H9 (cell line): Measurements from ENCODE around the gene ITSN1. TPM values are rescaled to one million over a fixed set of nuclear protein-coding genes. Genes with fewer than 3 reads are reported as not detected.

ENCODE experiments used
- DNase-seq: peaks from one replicate; pipeline ENCODE4 v3.0.0-alpha.2; 2017
- H2AFZ ChIP-seq: one replicate; pipeline ENCODE4 v1.6.1; 2013; ENCODE audit warnings: mild to moderate bottlenecking, low read length, control low read depth, moderate library complexity
- H2AK5ac ChIP-seq: 2 replicates; pipeline ENCODE4 v1.6.1; 2013; ENCODE audit warnings: low read length, control low read depth, mixed read lengths; ENCODE audit not compliant: insufficient read length
- H2BK120ac ChIP-seq: one replicate; pipeline ENCODE4 v1.6.1; 2013; ENCODE audit warnings: low read depth, mild to moderate bottlenecking, low read length, control low read depth, inconsistent platforms; ENCODE audit not compliant: poor library complexity, severe bottlenecking
- H2BK12ac ChIP-seq: 2 replicates; pipeline ENCODE4 v1.6.1; 2013; ENCODE audit warnings: low read length, control low read depth, mixed read lengths, low read depth; ENCODE audit not compliant: insufficient read length
- H2BK15ac ChIP-seq: 2 replicates; pipeline ENCODE4 v1.6.1; 2013; ENCODE audit warnings: low read depth, low read length, control low read depth
- H2BK20ac ChIP-seq: one replicate; pipeline ENCODE4 v1.6.1; 2013; ENCODE audit warnings: low read depth, mild to moderate bottlenecking, low read length, control low read depth, inconsistent platforms; ENCODE audit not compliant: poor library complexity, severe bottlenecking
- H2BK5ac ChIP-seq: 2 replicates; pipeline ENCODE4 v1.6.1; 2013; ENCODE audit warnings: low read length, control low read depth, mixed read lengths; ENCODE audit not compliant: insufficient read length
- H3K14ac ChIP-seq: 2 replicates; pipeline ENCODE4 v1.6.1; 2013; ENCODE audit warnings: low read length, control low read depth; ENCODE audit not compliant: insufficient read depth
- H3K18ac ChIP-seq: 2 replicates; pipeline ENCODE4 v1.6.1; 2013; ENCODE audit warnings: low read depth, mild to moderate bottlenecking, mixed read lengths, low read length, control low read depth; ENCODE audit not compliant: insufficient read length
- H3K23ac ChIP-seq: 2 replicates; pipeline ENCODE4 v1.6.1; 2013; ENCODE audit warnings: low read length, control low read depth, mixed read lengths, low read depth; ENCODE audit not compliant: insufficient read length
- H3K23me2 ChIP-seq: 2 replicates; pipeline ENCODE4 v1.6.1; 2013; ENCODE audit warnings: low read depth, mild to moderate bottlenecking, mixed read lengths, low read length, control low read depth; ENCODE audit not compliant: insufficient read length, poor library complexity, severe bottlenecking
- H3K27ac ChIP-seq: 2 replicates; pipeline ENCODE4 v1.5.1; 2013; ENCODE audit warnings: low read length, control low read depth, mixed read lengths, low read depth; ENCODE audit not compliant: insufficient read length
- H3K27me3 ChIP-seq: 2 replicates; pipeline ENCODE4 v1.6.1; 2013; ENCODE audit warnings: low read length, control low read depth, inconsistent platforms; ENCODE audit not compliant: insufficient read depth
- H3K4ac ChIP-seq: 2 replicates; pipeline ENCODE4 v1.6.1; 2013; ENCODE audit warnings: low read depth, mild to moderate bottlenecking, control low read depth, inconsistent platforms, low read length, moderate library complexity
- H3K4me1 ChIP-seq: 2 replicates; pipeline ENCODE4 v1.6.1; 2013; ENCODE audit warnings: low read length, control low read depth, inconsistent platforms; ENCODE audit not compliant: insufficient read depth
- H3K4me2 ChIP-seq: 2 replicates; pipeline ENCODE4 v1.6.1; 2013; ENCODE audit warnings: low read length, control low read depth, mixed read lengths; ENCODE audit not compliant: insufficient read length, insufficient read depth
- H3K56ac ChIP-seq: 2 replicates; pipeline ENCODE4 v1.6.1; 2013; ENCODE audit warnings: low read depth, mild to moderate bottlenecking, mixed read lengths, low read length, control low read depth; ENCODE audit not compliant: insufficient read length
- H3K79me1 ChIP-seq: 2 replicates; pipeline ENCODE4 v1.6.1; 2013; ENCODE audit warnings: low read depth, mild to moderate bottlenecking, moderate library complexity, low read length, control low read depth, inconsistent platforms; ENCODE audit not compliant: insufficient read depth, poor library complexity, severe bottlenecking
- H3K79me2 ChIP-seq: 2 replicates; pipeline ENCODE4 v1.6.1; 2013; ENCODE audit warnings: low read length, control low read depth, inconsistent platforms; ENCODE audit not compliant: insufficient read depth
- H3K9ac ChIP-seq: 2 replicates; pipeline ENCODE4 v1.6.1; 2013; ENCODE audit warnings: low read length, control low read depth, mixed read lengths; ENCODE audit not compliant: insufficient read length; ENCODE audit errors: extremely low read depth
- H3K9me3 ChIP-seq: one replicate; pipeline ENCODE4 v1.6.1; 2013; ENCODE audit warnings: low read depth, low read length, inconsistent platforms; ENCODE audit not compliant: control insufficient read depth
- H3T11ph ChIP-seq: one replicate; pipeline ENCODE4 v1.6.1; 2013; ENCODE audit warnings: mild to moderate bottlenecking, low read length, control low read depth, inconsistent platforms
- H4K20me1 ChIP-seq: one replicate; pipeline ENCODE4 v1.6.1; 2013; ENCODE audit not compliant: control insufficient read depth, insufficient read length, insufficient read depth
- H4K5ac ChIP-seq: 2 replicates; pipeline ENCODE4 v1.6.1; 2013; ENCODE audit warnings: low read depth, mild to moderate bottlenecking, mixed read lengths, low read length, control low read depth; ENCODE audit not compliant: insufficient read length
- H4K8ac ChIP-seq: replicated peaks from 2 replicates; pipeline ENCODE4 v1.6.1; 2013; ENCODE audit warnings: low read length, control low read depth, mixed read lengths, low read depth; ENCODE audit not compliant: insufficient read length
- H4K91ac ChIP-seq: 2 replicates; pipeline ENCODE4 v1.6.1; 2013; ENCODE audit warnings: low read depth, mild to moderate bottlenecking, moderate library complexity, mixed read lengths, low read length, control low read depth; ENCODE audit not compliant: insufficient read length
- H3K27ac Mint-ChIP-seq, 3 experiments: 2 replicates in 2 of 3; 3 replicates in 1 of 3; pipeline ENCODE4 v1.8.0; 2020 to 2021; ENCODE audit warnings: mixed read lengths in 3 of 3, mild to moderate bottlenecking in 1 of 3, moderate library complexity in 1 of 3
- H3K27me3 Mint-ChIP-seq: 2 replicates; pipeline ENCODE4 v1.8.0; 2021; ENCODE audit warnings: low read depth, mild to moderate bottlenecking, moderate library complexity, mixed read lengths
- H3K36me3 Mint-ChIP-seq, 3 experiments: 2 replicates in 2 of 3; 3 replicates in 1 of 3; pipeline ENCODE4 v1.8.0; 2020 to 2021; ENCODE audit warnings: low read depth in 3 of 3, mixed read lengths in 3 of 3; ENCODE audit not compliant: insufficient read depth in 1 of 3
- H3K4me1 Mint-ChIP-seq, 2 experiments: 2 replicates each; pipeline ENCODE4 v1.8.0; 2020; ENCODE audit warnings: mixed read lengths in 2 of 2
- H3K4me3 Mint-ChIP-seq, 2 experiments: 2 replicates in 1 of 2; 3 replicates in 1 of 2; pipeline ENCODE4 v1.8.0; 2020 to 2021; ENCODE audit warnings: mild to moderate bottlenecking in 2 of 2, mixed read lengths in 2 of 2, moderate library complexity in 1 of 2
- H3K9me3 Mint-ChIP-seq, 2 experiments: 2 replicates in 1 of 2; 3 replicates in 1 of 2; pipeline ENCODE4 v1.8.0; 2020; ENCODE audit warnings: mild to moderate bottlenecking in 2 of 2, mixed read lengths in 2 of 2, moderate library complexity in 1 of 2
- CTCF ChIP-seq: fragments of 200-600 bp; sonication (generic); conservative IDR thresholded peaks from 3 replicates; pipeline ENCODE4 v1.8.0; 2021; ENCODE audit warnings: antibody characterized with exemption, mild to moderate bottlenecking
- WGBS: extraction: QIAGEN DNeasy Blood & Tissue Kit; methylation state at CpG from one replicate; pipeline ENCODE4 v1.1.7; 2013; ENCODE audit warnings: missing lambda C conversion rate, low lambda C conversion rate, mixed read lengths; ENCODE audit not compliant: insufficient read length; ENCODE audit errors: extremely low coverage; 5-methylcytosine and 5-hydroxymethylcytosine counted together
- total RNA-seq: library from RNA; stranded (reverse); gene quantifications from 2 replicates; pipeline ENCODE4 v1.2.1, GENCODE V29; 2021

Gene ITSN1
- total RNA-seq, 1 experiment from 2014 or later = 94.2 TPM

GRCh38 chr21:33821503-33822322, 179.4 kb downstream of the ITSN1 start:
- no peak overlapping the region for H3K18ac ChIP-seq
- H3K23ac ChIP-seq = no peak overlapping the region
- H3K9me3 Mint-ChIP-seq = no peaks in the 10 kb centered on the region
- no peaks in the 10 kb centered on the region for H4K20me1 ChIP-seq
- H4K91ac ChIP-seq = no peak overlapping the region
- no peak overlapping the region for H2BK120ac ChIP-seq
- DNase-seq = no peak
- H3K4ac ChIP-seq = no peak overlapping the region
- no peak overlapping the region for H3K9ac ChIP-seq
- H2BK20ac ChIP-seq = no peak overlapping the region
- no peak overlapping the region for H3K4me3 Mint-ChIP-seq
- no peak overlapping the region for H3K27ac ChIP-seq
- H3K9me3 ChIP-seq = no peaks in the 10 kb centered on the region
- H3K56ac ChIP-seq = no peak overlapping the region
- no peaks in the 10 kb centered on the region for H3K4me1 ChIP-seq
- no peak overlapping the region for H2AK5ac ChIP-seq
- H2BK5ac ChIP-seq = no peak overlapping the region
- no peak overlapping the region for H3T11ph ChIP-seq
- no peak overlapping the region for H4K5ac ChIP-seq
- H3K4me1 Mint-ChIP-seq = peaks cover 9 to 20% of the 10 kb centered on the region in 2 experiments
- no peaks in the 10 kb centered on the region; the same call in 1 of the 2 replicates for H3K27me3 ChIP-seq
- no peak overlapping the region for H2BK15ac ChIP-seq
- peaks cover 3% of the 10 kb centered on the region for H3K79me1 ChIP-seq
- no peak overlapping the region for H2AFZ ChIP-seq
- H3K4me2 ChIP-seq = no peak overlapping the region
- H3K27ac Mint-ChIP-seq = peak overlapping the region in 2 of 3 experiments; percentile 16 to 34; a peak in 5 of 7 replicates
- no peak overlapping the region for H2BK12ac ChIP-seq
- H4K8ac ChIP-seq = no peak overlapping the region
- no peak overlapping the region for H3K14ac ChIP-seq
- no peaks in the 10 kb centered on the region for H3K23me2 ChIP-seq
- H3K36me3 Mint-ChIP-seq = peaks cover 14 to 68% (median 45%) of the 10 kb centered on the region in 3 experiments; a peak in 6 of 7 replicates
- TF ChIP-seq CTCF = no peak
- no peaks in the 10 kb centered on the region for H3K27me3 Mint-ChIP-seq
- H3K79me2 ChIP-seq = no peaks in the 10 kb centered on the region
- WGBS = no CpG with 5 or more reads among the region's 7 CpGs
